Gastrocnemius medialis (tissue), 4 donors: ENCODE results near the gene ATG10.

ENCODE experiments used
- CTCF ChIP-seq, 5 experiments: fragments of 450-650 bp in 3 of 5; fragments of 200-600 bp in 2 of 5; sonication (generic) in 2 of 5; IDR thresholded peaks in 4 of 5; conservative IDR thresholded peaks in 1 of 5; 1 replicate in 4 of 5; 2 replicates in 1 of 5; pipeline ENCODE4 v1.5.1; 2016 to 2019; ENCODE audit warnings: antibody characterized with exemption in 5 of 5, mild to moderate bottlenecking in 3 of 5, moderate library complexity in 3 of 5
- POLR2A ChIP-seq, 2 donors: fragments of 450-650 bp; IDR thresholded peaks; one replicate each; pipeline ENCODE4 v1.6.1; 2017; ENCODE audit warnings: antibody characterized with exemption in 2 of 2, mild to moderate bottlenecking in 2 of 2, moderate library complexity in 2 of 2

GRCh38 chr5:82156874-82157273 lies 185.1 kb downstream of the ATG10 start:
- no peak for TF ChIP-seq CTCF (IDR thresholded peaks at IDR 0.05 in 4 of 5, conservative IDR thresholded peaks at IDR 0.05 in 1 of 5)
- TF ChIP-seq POLR2A (IDR thresholded peaks at IDR 0.05): no peak
